Activated naive CD4-positive, alpha-beta T cell (primary cell): ENCODE measurements around the gene PILRA.

Experiments used
- DNase-seq, 4 experiments: peaks; one replicate each; lab custom pipeline; 2025; lab: John Stamatoyannopoulos, UW

PILRA gene

GRCh38 chr7:100411101-100411500 is 37.8 kb downstream of the PILRA start:
- DNase-seq, result no peak

- no peak for DNase-seq
These were observed 40.1 kb downstream of the PILRA start for GRCh38 chr7:100413346-100413745.

DNA sequence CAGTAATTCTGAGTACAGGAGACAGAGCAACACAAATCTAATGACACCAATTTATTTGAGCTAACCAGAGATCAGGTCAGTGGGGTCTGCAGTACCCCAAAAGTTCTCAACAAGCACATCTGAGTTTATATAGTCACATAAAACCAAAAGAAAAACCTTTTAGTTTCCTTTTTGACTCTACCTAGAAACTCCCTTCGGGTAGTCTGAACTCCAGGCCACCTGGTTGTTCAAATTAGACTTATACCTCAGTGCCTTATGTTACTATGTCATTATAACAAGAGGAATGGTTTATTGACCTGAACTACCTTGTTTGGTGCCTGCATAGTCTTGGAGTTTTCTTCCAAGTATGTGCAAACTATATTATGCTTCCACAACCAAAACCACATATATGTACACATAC is 40.6 kb downstream of the PILRA start:
- no peak for DNase-seq

DNA sequence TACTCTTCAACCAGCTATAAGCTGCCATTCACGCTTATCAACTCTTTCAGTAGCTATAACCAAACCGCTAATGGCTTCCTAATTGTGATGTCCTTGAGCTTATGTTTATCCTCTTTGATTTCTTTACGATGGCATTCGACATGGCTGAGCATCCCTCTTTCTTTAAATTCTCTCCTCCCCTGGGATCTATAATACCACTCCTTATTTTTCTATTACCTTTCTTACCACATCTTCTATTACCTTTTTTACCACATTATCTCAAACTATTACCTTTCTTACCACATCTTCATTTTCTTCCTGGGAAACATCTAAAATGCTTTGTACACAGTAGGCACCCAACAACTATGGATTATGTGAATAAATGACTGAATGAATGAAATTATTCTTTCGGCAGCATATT is 42.2 kb downstream of the PILRA start:
- DNase-seq, result no peak

DNA sequence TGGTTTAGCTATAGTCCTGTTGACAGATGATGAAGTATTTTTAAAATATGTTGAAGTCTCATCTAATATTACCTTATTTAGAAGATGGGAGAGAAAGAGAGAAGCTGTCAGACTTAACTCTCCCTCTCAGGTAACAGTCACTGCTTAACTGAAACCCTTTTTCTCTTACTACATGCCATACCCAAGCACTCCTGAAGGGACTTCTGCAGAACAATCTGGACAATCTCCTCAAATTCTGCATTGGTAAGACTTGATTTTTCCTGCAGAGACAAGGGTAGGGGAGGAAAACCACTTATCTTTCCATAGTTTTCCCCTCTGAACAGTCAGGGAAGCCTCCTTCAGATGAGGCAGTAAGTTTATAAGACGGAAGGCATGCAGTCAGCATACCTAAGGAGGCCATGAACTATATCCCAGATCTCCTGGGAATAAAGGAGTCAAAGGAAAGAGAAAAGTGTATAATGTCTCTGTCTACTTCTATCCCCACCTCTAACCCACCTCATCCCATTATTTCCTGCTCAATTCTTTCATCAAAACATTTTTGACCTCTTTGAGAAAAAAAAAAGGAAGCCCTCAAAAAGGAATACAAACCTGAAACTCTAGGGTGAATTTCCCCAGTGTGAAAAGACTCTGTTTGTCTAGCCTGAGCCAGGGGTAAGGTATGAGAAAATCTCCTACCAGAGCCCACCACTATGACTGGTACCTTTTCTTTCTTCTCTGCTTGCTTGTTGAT is 45.8 kb downstream of the PILRA start:
- no peak for DNase-seq

DNA sequence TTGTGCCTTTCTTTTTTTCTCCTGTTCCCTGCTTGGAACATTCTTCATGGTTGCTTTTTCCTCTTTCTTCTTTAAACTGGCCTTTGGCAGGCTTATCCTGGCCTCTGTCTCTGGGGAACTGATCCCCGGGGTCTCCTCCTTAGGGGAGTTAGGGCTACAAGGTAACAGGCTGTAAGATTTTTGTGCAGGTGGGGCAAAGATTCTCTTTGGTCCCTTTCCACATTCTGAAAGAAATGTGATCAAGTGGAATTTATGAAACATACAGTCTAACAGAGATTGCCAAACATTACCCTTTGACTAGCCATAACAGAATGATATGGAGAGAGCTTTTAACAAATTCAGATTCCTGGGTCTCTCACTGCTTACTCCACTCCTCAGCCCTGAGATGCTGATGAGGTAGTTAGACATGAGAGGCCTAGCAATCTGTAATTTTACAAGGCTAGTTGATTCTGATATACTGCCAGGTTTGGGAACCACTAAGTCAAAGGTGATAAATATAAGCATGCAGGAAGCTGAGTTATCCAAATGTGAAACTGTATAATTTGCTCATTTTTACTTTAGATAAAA is 46.5 kb downstream of the PILRA start:
- DNase-seq, result no peak

- no peak for DNase-seq
These were observed 50.0 kb downstream of the PILRA start for GRCh38 chr7:100423315-100423714.

DNA sequence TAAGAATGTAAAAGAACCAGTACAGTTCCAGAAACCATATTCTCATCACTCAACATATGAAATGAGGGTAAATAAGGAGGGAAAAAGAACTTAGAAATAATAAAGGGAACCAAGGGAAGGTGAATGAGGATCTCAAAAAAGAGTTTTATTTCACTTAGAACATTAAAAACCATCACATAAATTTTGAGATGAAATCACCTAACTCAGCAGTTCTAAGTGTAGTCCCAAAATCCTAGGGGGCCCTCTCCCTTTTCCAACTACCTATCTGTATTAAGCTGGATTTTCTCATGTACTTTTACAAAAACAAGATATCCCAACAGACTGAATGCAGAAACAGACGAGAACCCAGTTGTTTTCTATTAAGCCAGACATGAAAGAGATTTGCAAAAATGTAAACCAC is 52.1 kb downstream of the PILRA start:
- DNase-seq, result no peak

DNA sequence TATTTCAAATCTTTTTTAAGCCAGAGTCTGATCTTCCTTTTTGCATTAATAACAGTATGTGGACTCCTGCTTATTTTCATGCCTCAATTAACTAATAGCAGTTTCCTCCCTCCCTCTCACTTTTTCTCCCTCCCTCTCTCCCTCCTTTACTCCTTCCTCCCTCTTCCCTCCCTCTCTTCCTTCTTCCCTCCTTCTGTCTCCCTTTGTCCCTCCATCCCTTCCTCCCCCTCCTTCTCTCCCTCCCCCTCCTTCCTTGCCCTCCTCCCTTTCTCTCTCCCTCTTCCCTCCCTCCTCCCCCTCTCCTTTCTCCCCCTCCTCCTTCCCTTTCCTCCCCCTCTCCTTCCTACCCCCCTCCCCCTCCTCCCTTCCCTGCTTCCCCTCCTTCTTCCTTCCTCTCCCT is 53.2 kb downstream of the PILRA start:
- DNase-seq, result no peak

- no peak for DNase-seq
These were observed 54.5 kb downstream of the PILRA start for GRCh38 chr7:100427762-100428198.

- DNase-seq, result peak; percentile 89 to 97 (median 94)
These were observed 55.1 kb downstream of the PILRA start, which contains the start of gene ZCWPW1 for GRCh38 chr7:100428199-100428966. Gene ZCWPW1 (minus strand): TSS chr7:100428703. CDS start chr7:100420649, 8,054 bp downstream.

DNA sequence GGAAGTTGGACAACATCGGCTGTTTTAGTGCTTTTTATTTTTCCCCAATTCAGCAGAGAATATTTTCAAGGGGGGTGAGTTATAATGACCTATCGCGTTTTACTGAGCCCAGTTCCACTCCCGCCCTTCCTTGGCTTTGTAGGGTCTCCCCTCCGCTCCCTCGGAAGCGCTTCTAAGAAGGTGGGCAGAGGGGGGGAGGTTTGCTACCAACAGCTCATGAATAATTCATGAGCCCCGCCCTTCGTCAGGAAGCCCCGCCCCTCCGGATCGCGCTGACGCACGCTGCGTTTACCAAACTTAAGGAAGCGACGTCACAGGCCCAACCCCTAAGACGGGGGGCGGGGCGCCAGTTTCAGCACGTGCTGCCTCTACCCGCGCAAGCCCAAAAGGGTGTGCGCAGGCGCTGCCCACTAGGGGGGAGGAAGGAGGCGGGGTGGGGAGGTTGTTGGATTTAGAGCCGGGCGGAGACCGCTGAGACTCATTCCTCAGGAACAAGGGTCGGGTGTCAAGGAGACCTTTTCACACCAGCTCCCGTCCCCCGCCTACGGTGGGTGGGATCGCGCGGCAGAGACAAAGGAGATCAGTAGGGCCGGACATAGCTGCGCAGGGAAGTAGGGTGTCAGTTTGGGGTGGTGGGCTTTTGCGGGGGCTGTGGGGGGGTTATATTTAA is 55.8 kb downstream of the PILRA start:
- DNase-seq, result peak; percentile 99 to 100 (median 100)

- peak; percentile 94 to 99 (median 98) for DNase-seq
These were observed 56.6 kb downstream of the PILRA start, which contains the start of gene MEPCE for GRCh38 chr7:100429637-100430492. Gene MEPCE (plus strand): TSS chr7:100429831. CDS start chr7:100430019, 188 bp downstream.

DNA sequence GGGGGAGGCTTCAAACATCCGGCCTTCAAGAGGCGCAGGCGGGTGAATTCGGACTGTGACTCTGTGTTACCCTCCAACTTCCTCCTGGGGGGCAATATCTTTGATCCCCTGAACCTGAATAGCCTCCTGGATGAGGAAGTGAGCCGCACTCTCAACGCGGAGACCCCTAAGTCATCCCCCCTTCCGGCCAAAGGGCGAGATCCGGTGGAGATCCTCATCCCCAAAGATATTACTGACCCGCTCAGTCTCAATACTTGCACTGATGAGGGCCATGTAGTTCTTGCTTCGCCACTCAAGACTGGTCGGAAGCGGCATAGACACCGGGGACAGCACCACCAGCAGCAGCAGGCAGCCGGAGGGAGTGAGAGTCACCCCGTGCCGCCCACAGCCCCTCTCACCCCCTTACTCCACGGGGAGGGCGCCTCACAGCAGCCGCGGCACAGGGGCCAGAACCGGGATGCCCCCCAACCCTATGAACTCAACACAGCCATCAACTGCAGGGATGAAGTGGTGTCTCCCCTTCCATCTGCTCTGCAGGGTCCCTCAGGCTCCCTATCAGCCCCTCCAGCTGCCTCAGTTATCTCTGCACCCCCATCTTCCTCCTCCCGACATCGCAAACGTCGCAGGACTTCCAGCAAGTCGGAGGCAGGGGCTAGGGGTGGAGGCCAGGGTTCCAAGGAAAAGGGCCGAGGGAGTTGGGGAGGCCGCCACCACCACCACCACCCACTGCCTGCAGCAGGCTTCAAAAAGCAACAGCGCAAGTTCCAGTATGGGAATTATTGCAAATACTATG is 57.4 kb downstream of the PILRA start:
- peak in 2 of 4 experiments; percentile 20 to 29 for DNase-seq

- no peak for DNase-seq
These were observed 58.0 kb downstream of the PILRA start for GRCh38 chr7:100431286-100431735.

DNA sequence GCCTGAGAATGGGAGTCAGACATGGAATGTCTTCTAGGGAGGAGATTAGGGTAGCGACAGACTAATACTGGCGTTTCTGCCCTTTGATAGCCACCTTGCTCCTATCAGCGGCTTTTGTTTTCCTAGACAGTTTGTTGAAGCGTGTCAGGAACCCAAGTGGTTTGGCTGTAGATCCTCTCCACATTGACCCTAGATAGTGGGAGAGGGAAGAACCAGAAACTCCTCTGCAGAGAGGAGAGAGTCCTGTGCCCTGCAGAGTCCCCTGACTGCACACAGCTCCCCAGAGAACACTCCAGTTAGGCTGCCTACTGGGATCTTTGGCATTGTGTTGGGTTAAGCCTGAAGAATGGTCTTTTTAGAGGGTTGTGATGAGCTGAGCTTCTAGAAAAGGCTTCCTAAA is 58.8 kb downstream of the PILRA start:
- DNase-seq, result no peak

- DNase-seq, result no peak
These were observed 59.5 kb downstream of the PILRA start for GRCh38 chr7:100432621-100433275.

DNA sequence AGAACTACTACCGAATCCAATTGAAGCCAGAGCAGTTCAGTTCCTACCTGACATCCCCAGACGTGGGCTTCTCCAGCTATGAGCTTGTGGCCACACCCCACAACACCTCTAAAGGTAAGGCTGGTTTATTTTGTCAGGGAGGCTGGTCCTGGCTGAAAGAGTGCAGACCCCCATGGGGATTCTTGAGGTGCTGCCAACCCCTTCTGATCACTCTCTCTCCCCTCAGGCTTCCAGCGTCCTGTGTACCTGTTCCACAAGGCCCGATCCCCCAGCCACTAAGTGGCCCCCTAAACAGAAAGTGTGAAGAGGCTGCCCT is 59.9 kb downstream of the PILRA start:
- no peak for DNase-seq

- no peak for DNase-seq
These were observed 60.5 kb downstream of the PILRA start for GRCh38 chr7:100433592-100434296.
